ENCODE measurements around the gene USP12.
"Not testable (repeated sequence)": the region's sequence is repeated elsewhere in the genome, so short reads cannot be mapped to it uniquely, and the experiment has no call there.

Gene USP12

DNA sequence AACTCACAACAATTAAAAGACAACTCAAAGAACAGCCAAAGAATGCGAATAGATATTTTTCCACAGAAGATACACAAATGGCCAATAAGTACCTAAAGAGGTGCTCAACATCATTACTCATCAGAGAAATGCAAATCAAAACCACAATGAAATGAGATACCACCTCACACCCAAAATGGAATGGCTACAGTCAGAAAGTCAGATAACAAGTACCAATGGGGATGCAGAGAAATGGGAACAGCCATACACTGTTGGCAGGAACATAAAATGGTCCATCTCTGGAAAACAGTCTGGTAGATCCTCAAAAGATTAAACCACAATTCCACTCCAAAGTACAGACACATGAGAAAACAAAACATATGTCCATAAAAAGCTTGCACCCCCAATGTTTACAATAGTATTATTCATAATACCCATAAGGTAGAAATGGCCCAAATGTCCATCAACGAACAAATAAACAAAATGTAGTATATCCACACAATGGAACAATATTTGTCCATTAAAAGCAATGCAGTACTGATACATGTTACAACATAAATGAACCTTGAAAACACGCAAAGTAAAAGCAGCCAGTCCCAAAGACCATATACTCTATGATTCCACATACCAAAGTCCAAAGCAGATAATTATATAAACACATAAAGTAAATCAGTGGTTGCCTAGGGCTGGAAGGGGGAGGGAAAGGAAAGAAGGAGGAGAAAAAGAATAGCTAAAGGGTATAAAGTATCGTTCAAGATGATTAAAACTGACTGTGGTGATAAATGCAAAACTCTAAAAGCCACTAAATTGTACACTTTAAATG is 19.6 kb downstream of the USP12 start:
- no peak for DNase-seq (ENCODE audit: low spot score)

DNA sequence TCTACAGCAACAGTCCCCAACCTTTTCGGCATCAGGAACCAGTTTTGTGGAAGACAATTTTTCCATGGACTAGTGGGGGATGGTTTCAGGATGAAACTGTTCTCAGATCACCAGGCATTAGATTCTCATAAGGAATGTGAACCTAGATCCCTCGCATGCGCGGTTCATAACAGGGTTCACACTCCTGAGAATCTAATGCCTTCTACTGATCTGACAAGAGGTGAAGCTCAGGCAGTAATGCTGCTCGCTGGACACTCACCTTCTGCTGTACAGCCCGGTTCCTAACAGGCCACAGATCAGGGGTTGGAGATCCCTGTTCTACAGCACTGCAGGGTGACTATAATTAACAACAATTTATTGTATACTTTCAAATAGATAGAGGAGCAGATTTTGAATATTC is 21.9 kb downstream of the USP12 start:
- DNase-seq (ENCODE audit: low spot score), result no peak

DNA sequence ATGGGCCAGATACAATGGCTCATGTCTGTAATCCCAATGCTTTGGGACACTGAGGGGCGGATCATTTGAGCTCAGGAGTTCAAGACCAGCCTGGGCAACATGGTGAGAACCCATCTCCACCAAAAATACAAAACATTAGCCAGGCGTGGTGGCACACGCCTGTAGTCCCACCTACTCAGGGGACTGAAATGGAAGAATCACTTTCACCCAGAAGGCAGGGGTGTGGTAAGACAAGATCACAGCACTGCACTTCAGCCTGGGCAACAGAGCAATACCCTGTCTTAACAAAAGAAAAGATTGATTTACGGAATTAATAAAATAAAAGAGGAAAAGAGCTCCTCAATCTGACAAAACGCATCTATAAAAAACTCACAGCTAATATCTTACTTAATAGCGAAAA is 22.7 kb downstream of the USP12 start:
- DNase-seq (ENCODE audit: low spot score), result no peak

DNA sequence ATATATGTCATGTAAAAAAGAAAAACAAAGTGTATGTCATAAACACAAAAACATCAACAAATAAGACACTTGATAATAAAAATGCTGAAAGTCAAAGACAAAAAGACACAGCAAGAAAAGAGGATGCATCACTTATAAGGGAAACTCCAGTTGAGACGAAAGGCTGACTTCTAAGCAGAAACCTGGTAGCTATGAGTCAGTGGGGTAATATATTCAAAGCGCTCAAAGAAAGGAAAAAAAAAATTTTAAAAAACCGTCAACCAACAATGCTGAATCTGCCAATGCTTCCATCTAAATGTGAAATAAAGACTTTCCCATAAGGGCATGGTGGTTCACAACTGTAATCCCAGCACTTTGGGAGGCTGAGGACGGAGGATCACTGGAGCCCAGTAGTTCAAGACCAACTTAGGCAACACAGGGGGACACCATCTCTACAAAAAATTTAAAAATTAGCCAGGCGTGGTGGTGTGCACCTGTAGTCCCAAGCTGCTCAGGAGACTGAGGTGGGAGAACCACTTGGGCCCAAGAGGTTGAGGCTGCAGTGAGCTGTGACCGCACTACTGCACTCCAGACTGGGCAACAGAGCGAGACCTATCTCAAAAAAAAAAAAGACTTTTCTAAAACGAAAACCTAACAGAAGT is 24.0 kb downstream of the USP12 start:
- no peak for DNase-seq (ENCODE audit: low spot score)

DNA sequence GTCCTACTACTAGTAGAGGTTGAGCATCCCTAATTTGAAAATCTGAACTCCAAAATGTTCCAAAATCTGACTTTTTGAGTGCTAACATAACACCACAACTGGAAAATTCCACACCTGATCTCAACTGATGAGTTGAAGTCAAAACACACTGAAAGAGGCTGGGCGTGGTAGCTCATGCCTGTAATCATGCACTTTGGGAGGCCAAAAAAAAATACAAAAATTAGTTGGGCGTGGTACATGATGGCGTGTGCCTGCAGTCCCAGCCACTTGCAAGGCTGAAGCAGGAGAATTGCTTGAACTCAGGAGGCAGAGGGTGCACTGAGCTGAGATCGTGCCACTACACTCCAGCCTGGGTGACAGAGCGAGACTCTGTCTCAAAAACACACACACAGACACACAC is 29.9 kb downstream of the USP12 start:
- DNase-seq (ENCODE audit: low spot score), result no peak

DNA sequence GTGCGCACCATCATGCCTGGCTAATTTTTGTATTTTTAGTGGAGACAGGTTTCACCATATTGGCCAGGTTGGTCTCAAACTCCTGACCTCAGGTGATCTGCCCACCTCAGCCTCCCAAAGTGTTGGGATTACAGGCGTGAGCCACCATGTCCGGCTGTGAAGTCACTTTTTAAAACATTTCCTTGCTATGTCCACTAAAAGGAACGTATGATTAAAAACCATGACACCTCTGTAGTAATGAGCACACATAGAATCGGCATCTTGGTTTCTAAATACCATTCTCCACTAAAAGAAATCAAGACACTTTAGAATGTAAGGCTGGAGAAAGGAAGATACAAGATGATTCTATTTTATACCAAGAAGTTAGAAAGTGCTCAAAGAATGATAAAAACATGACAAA is 30.5 kb downstream of the USP12 start:
- not testable (repeated sequence) for DNase-seq (ENCODE audit: low spot score)

DNA sequence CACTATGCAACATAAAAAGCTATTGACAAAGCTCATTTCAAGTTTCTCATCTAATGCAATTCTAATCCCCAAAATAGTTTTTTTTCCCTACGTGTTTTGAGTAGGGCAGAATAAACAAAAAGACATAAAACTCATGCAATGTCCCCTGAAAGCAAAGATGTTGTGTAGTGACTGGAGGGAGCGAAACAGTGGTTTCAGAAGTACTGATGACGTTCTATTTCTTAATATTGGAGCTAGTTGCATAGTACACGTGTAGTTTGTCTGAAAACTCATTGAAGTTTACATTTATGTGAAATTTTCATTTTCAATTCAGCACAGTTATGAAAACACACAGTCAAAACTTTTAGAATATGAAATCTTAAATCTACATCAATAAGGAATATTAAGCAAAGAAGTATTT is 31.6 kb downstream of the USP12 start:
- no peak for DNase-seq (ENCODE audit: low spot score)

DNA sequence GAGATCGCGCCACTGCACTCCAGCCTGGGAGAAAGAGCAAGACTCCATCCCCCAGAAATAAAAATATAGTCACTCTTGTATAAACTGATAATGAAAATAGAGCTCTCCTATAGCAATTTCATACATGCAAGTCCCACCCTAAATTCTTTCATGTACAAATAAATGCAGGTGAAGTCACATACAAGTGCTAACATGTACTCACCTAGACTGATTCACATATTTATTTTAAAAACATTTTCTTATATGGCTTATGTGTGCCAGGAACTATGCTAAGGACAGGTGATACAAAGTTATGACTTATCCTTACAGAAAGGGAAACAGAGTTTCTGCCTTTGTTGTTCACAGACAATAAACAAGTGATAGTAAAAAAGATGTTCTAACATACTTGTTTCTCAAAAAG is 32.0 kb downstream of the USP12 start:
- no peak for DNase-seq (ENCODE audit: low spot score)

DNA sequence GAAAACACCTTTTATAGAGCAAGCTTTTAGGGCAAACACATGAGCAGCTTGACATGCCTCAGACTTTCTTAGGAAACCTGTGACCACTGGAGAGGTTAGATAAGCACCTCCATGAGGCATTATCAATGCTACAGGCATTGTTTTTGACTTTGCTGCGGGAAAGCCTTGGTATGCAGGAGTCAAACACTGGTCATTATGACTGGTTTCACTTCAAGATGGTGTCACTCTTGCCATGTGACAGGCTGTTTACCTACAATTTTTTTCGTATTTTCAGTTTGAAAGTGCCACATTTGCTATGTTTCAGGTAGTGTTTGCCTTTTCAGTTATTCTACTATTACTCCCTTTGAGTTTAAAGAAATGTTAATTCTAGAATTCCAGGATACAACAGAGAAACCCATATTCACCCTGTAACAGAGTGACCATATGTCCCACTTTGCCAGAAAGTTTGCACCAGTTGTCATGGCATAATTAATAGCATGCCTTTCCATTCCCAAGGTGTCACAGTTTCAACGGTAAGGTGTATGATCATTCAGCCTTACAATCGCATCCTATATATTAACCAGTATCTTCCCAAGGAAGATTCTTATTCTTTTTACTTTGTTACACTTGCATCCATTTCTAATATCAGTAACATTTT is 33.0 kb downstream of the USP12 start:
- no peak for DNase-seq (ENCODE audit: low spot score)

DNA sequence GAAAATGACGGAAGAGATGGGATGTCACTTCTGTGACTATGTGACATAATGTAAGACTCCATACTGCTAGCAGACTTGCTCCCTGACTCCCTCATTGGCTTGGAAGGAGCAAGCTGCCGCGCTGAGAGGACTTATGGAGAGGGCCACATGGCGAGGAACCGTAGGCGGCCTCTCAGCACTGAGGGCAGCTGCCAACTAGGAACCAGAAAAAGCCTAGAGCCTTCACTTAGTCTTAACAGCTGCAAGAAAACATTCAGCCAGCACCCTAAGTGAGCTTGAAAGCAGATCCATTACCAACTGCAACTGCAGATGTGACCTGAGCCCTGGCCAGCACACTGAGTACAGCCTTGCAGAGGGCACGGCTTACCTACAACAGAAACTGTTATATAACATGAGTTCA is 33.9 kb downstream of the USP12 start:
- DNase-seq (ENCODE audit: low spot score), result no peak

DNA sequence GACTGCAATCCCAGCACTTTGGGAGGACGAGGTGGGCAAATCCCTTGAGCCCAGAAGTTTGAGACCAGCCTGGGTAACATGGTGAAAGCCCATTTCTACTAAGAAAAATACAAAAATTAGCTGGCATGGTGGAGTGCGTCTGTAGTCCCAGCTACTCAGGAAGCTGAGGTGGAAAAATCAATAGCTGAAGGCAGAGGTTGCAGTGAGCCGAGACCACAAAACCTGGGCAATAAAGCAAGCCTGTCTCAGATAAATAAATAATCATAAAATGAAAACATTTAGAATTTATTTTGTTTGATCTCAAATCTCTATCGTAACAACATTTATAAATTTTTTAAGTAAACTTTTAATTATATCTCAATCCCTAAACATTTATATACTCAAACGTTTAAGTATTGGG is 36.6 kb downstream of the USP12 start:
- no peak for DNase-seq (ENCODE audit: low spot score)

DNA sequence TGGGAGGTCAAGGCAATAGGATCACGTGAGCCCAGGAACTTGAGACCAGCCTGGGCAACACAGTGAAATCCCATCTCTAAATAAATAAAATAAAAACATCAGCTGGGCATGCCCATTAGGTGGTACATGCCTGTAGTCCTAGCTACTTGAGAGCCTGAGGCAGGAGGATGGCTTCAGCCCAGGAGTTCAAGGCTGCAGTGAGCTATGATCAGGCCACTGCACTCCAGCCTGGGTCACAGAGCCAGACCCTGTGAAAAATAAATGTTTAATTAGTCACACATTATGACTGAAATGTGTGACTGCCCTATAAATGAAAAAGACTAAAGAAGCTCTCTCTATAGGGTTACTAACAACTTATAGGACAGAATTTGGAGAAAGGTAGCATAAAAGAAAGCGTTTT is 37.7 kb downstream of the USP12 start:
- DNase-seq (ENCODE audit: low spot score), result no peak

DNA sequence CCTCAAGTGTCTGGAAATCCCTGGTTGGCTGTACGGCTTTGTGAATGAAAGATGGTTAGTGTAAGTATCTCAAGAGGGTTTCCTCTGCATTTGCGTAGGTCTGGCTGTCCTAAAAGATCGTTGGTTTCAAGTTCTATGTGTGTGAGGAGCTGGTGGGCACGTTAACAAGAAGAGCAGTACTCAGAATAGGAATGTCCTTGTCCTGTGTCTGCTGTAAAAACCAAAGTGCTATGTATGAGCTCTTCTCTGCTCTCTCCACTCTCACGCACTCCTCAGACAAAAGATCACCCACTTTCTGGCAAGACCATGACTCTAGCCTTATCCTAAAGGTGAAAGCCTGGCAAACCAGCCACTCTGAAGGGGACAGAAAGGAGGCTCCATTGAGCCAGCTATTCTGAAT is 39.1 kb downstream of the USP12 start:
- no peak for DNase-seq (ENCODE audit: low spot score)

DNA sequence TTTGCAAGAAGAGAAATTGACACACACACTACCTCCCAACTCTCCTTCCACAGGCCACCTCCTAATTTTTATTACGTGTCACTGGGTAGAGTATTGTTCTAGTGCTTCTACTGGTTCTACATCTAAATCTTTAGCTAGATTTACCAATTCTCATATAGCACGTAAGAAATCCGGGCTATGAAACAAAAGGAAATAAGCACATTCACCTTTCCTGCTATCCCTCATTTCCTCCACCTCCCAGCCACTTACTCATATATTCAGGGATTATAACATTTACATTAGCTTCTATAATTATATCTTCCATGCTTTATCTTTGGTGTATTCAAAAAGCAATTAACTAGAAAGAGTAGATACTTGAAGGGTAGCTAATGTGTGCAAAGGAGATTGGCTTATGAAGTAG is 39.7 kb downstream of the USP12 start:
- DNase-seq (ENCODE audit: low spot score), result no peak

DNA sequence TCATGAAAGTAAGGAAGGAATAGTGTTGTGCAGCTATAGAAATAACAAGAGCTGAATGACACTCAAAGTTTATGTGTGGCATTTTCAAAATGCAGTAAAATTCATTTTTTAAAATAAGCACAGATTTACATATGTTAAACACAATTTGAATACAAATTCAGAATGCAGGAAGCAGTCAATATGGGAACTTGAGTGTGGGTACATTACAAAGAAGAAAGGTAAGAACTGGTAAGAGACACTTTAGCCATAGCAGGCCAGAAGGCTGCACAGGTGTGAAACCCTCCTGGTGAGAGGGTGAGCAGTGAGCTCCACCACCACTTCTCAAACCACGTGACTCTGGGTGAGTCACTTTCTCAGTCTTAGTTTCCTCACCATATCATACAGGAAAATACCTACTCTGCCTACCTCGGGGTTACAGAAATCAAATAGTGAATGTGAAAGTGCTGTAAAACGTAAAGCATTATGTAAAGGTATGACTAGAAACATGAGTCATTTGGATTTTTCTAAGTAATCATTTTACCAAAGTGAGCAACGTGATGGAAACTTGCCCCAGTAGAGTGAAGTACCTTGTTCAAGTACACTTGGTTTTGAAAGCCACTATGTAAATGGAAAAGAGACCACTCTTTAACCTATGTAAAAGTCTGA is 40.5 kb downstream of the USP12 start:
- DNase-seq (ENCODE audit: low spot score), result no peak

DNA sequence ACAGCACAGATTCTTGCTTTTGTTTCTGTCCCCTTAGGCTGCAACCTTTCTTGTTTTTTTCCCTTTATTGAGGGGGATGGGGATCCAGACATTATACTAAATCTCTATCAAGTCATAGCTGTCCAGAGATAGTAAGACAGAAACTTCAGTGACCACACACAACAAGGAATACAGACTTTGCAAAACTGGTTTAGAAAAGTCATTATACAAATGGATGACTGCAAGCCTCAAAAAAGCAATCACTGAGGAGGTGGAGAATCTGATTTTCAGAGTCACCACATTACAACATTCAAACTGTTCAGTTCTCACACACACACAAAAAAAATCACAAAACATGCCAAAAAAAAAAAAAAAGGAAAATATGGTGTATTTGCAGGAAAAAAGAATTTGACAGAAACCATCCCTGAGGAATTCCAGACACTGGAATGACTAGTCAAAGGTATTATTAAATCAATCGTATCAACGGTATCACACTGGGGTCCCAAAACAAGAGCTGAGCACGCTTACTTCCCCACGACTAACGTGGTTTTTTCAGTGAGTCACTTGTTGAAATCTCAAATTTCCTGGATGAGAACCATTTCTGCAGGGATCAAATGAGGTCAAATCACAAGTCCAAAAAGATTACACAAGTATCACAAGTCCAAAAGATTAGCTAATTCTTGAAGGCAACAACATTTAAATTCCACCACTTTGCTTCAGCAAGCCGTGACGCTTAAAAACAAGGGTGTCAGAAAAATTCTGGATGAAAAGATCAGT is 41.2 kb downstream of the USP12 start:
- peak; percentile 11 for DNase-seq (ENCODE audit: low spot score)

DNA sequence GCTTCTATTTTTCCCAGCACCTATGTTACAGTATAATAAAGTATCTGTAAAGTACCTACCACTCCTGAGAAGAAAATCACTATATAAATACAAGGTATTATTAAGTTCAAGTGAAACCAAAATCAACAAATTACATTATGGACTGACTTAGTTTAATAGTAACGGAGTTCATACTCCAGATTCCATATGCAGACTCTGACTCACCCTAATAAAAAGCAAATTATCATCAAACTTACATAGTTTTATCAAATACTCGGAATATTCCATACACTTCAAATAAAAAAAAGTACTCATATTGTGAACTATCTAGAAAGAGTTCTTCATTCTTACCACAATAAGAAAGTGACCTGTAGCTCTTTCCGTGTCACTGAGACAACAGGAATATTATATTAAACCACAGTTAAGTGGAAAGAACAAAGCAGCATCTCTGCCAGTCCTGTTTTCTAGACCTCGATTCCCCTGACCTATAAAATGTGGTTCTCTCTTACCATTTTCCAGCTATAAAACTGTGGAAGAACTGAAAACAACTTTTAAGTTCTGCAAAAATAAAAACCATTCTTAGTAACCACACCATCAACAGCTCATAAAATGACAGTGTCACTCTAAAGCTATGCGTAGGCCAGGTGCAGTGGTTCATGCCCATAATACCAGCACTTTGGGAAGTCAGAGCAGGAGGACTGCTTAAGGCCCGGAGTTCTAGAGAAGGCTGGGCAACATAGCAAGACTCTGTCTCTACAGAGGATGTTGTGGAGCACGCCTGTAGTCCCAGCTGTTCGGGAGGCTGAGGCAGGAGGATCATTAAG is 42.6 kb downstream of the USP12 start:
- no peak for DNase-seq (ENCODE audit: low spot score)

DNA sequence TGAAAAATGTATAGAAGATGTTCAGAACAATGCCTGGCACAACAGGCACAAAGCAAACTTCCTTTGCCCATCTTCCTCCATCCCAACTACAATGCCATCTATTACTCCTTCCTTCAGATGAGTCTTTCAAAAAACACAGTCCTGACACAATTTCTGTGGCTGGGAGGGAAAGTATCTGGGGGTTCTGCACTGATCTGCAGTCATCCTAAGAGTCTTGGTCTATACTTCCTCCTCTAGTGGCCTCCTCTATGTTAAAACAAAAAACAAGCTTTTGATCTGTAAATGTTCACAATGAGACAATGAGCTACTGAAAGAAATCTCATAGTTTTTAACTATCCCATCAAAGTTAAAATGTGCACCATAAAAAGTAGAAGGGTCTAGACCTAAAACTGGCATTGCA is 44.8 kb downstream of the USP12 start:
- DNase-seq (ENCODE audit: low spot score), result no peak

DNA sequence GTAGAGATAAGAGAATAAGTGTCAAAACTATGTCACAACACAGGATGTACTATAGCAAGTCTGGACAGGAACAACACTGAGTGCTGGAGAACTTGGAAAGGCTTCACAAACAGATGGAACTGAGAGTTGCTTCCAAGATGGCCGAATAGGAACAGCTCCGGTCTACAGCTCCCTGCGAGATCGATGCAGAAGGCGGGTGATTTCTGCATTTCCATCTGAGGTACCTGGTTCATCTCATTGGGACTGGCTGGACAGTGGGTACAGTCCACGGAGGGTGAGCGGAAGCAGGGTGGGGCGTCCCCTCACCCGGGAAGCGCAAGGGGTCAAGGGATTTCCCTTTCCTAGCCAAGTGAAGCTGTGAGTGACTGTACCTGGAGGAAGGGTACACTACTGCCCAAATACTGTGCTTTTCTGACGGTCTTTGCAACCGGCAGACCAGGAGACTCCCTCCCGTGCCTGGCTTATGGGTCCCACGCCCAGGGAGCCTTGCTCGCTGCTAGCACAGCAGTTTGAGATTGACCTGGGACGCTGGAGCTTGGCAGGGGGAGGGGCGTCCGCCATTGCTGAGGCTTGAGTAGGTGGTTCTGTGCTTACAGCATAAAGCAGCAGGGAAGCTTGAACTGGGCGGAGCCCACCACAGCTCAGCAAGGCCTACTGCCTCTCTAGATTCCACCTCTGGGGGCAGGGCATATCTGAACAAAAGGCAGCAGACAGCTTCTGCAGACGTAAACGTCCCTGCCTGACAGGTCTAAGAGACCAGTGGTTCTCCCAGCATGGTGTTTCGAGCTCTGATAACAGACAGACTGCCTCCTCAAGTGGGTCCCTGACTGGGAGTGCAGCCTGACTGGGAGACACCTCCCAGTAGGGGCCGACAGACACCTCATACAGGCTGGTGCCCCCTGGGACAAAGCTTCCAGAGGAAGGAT is 46.0 kb downstream of the USP12 start:
- DNase-seq (ENCODE audit: low spot score), result no peak

DNA sequence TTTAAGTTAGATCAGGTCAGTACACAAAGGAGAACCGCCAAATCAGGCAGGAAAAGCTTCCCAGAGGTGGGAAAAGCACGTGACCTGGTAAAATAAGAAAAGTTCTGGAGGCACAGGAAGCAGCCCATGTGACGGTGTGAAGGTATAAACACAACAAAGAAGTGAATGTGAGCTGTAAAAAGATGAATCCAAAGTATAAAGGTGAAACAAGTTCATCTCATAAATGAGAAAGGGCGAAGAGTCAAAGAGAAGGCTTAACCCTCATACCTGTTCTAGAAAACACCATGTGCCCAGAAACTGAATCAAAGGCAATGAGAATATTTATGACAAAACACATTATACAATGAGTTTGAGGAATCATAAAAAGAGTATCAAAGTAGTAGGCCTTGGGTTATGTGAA is 47.0 kb downstream of the USP12 start:
- no peak for DNase-seq (ENCODE audit: low spot score)

All from AG08395 (cell line).